ENCODE data around the gene AMMECR1. TPM values are rescaled to one million over a fixed set of nuclear protein-coding genes. Genes with fewer than 3 reads are reported as not detected.

Gene AMMECR1
- total RNA-seq, 1 donor from 2014 or later, result 16.0 TPM

- Histone ChIP-seq H3K36me3 (ENCODE audit: control insufficient read depth, insufficient read depth, low read length) (no peaks in the 10 kb centered on the region), H3K27me3 (ENCODE audit: control insufficient read depth, insufficient read depth, low read length) (no peaks in the 10 kb centered on the region), H3K4me3 (ENCODE audit: low read depth, low read length) (no peak overlapping the region)
- DNase-seq (ENCODE audit: low read depth), result no peak
- TF ChIP-seq, protein P1, sequence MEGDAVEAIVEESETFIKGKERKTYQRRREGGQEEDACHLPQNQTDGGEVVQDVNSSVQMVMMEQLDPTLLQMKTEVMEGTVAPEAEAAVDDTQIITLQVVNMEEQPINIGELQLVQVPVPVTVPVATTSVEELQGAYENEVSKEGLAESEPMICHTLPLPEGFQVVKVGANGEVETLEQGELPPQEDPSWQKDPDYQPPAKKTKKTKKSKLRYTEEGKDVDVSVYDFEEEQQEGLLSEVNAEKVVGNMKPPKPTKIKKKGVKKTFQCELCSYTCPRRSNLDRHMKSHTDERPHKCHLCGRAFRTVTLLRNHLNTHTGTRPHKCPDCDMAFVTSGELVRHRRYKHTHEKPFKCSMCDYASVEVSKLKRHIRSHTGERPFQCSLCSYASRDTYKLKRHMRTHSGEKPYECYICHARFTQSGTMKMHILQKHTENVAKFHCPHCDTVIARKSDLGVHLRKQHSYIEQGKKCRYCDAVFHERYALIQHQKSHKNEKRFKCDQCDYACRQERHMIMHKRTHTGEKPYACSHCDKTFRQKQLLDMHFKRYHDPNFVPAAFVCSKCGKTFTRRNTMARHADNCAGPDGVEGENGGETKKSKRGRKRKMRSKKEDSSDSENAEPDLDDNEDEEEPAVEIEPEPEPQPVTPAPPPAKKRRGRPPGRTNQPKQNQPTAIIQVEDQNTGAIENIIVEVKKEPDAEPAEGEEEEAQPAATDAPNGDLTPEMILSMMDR (IDR thresholded peaks at IDR 0.05; ENCODE audit: insufficient read depth, low read length, poor library complexity, severe bottlenecking), result no peak
These were observed 65.9 kb downstream of the AMMECR1 start for GRCh38 chrX:110251961-110252360.

DNA sequence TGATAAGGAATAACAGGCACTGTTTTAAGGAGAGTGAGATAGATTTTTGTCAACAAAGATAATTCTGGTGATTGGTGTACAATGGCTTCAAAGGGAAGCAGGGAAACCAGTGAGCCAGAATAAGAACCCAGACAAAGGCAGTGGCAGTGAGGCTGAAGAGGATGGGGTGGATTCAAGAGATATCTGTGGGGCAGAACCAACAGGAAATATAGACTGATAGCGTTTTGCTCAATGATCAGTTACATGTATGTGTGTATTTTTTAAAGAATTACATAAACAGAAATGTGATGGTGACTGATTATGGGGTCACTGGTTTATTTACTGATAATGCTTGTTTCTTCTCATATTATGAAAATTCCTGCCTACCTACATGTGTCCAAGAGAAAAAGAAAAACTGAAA lies 66.4 kb downstream of the AMMECR1 start:
- no peak for DNase-seq (ENCODE audit: low read depth)
- Histone ChIP-seq H3K27me3 (ENCODE audit: control insufficient read depth, insufficient read depth, low read length) (no peaks in the 10 kb centered on the region), H3K36me3 (ENCODE audit: control insufficient read depth, insufficient read depth, low read length) (no peaks in the 10 kb centered on the region), H3K4me3 (ENCODE audit: low read depth, low read length) (no peak overlapping the region)
- TF ChIP-seq, protein P1 (IDR thresholded peaks at IDR 0.05; ENCODE audit: insufficient read depth, low read length, poor library complexity, severe bottlenecking), result no peak

- TF ChIP-seq, protein P1 (IDR thresholded peaks at IDR 0.05; ENCODE audit: insufficient read depth, low read length, poor library complexity, severe bottlenecking), result no peak
- DNase-seq (ENCODE audit: low read depth), result no peak
- Histone ChIP-seq H3K4me3 (ENCODE audit: low read depth, low read length) (no peak overlapping the region), H3K27me3 (ENCODE audit: control insufficient read depth, insufficient read depth, low read length) (no peaks in the 10 kb centered on the region), H3K36me3 (ENCODE audit: control insufficient read depth, insufficient read depth, low read length) (no peaks in the 10 kb centered on the region)
These were observed 67.0 kb downstream of the AMMECR1 start for GRCh38 chrX:110250847-110251246.

- TF ChIP-seq, protein P1 (IDR thresholded peaks at IDR 0.05; ENCODE audit: insufficient read depth, low read length, poor library complexity, severe bottlenecking), result no peak
- no peak overlapping the region for H3K4me3 ChIP-seq (ENCODE audit: low read depth, low read length)
- DNase-seq (ENCODE audit: low read depth), result no peak
- no peaks in the 10 kb centered on the region for H3K27me3 ChIP-seq (ENCODE audit: control insufficient read depth, insufficient read depth, low read length)
- H3K36me3 ChIP-seq (ENCODE audit: control insufficient read depth, insufficient read depth, low read length), result no peaks in the 10 kb centered on the region
These were observed 69.3 kb downstream of the AMMECR1 start for GRCh38 chrX:110248578-110248977.

GRCh38 chrX:110245011-110245410 lies 72.9 kb downstream of the AMMECR1 start:
- no peak for DNase-seq (ENCODE audit: low read depth)
- TF ChIP-seq, protein P1 (IDR thresholded peaks at IDR 0.05; ENCODE audit: insufficient read depth, low read length, poor library complexity, severe bottlenecking), result no peak
- Histone ChIP-seq H3K36me3 (ENCODE audit: control insufficient read depth, insufficient read depth, low read length) (no peaks in the 10 kb centered on the region), H3K4me3 (ENCODE audit: low read depth, low read length) (no peak overlapping the region), H3K27me3 (ENCODE audit: control insufficient read depth, insufficient read depth, low read length) (peaks cover 2% of the 10 kb centered on the region)

- Histone ChIP-seq H3K27me3 (ENCODE audit: control insufficient read depth, insufficient read depth, low read length) (peaks cover 2% of the 10 kb centered on the region), H3K36me3 (ENCODE audit: control insufficient read depth, insufficient read depth, low read length) (no peaks in the 10 kb centered on the region), H3K4me3 (ENCODE audit: low read depth, low read length) (no peak overlapping the region)
- TF ChIP-seq, protein P1 (IDR thresholded peaks at IDR 0.05; ENCODE audit: insufficient read depth, low read length, poor library complexity, severe bottlenecking), result no peak
- no peak for DNase-seq (ENCODE audit: low read depth)
These were observed 75.5 kb downstream of the AMMECR1 start for GRCh38 chrX:110242371-110242770.
